Astrocyte (in vitro differentiated cells and primary cell): ENCODE data around the gene MYH7B. TPM values are rescaled to one million over a fixed set of nuclear protein-coding genes. Genes with fewer than 3 reads are reported as not detected.

Experiments
- DNase-seq: peaks from one replicate; pipeline ENCODE4 v3.0.0-alpha.2; 2010; ENCODE audit warnings: low read depth
- FAIRE-seq: peaks from 2 replicates; lab custom pipeline; 2011; peaks lifted over from hg19 to GRCh38; lab: Jason Lieb, UNC
- H2AFZ ChIP-seq: 2 replicates; pipeline ENCODE4 v1.6.0; 2012; ENCODE audit warnings: low read depth, low read length, inconsistent platforms
- H3K27ac ChIP-seq: 2 replicates; pipeline ENCODE4 v1.5.1; 2011; ENCODE audit warnings: low read depth, low read length, inconsistent platforms
- H3K27me3 ChIP-seq: 2 replicates; pipeline ENCODE4 v1.6.0; 2011; ENCODE audit warnings: low read length, inconsistent platforms; ENCODE audit not compliant: insufficient read depth
- H3K36me3 ChIP-seq: 2 replicates; pipeline ENCODE4 v1.5.1; 2011; ENCODE audit warnings: low read length, inconsistent platforms; ENCODE audit not compliant: insufficient read depth
- H3K4me1 ChIP-seq: 2 replicates; pipeline ENCODE4 v1.5.1; 2011; ENCODE audit warnings: low read length, inconsistent platforms; ENCODE audit not compliant: insufficient read depth
- H3K4me2 ChIP-seq: 2 replicates; pipeline ENCODE4 v1.6.0; 2012; ENCODE audit warnings: low read length, inconsistent platforms
- H3K4me3 ChIP-seq: 2 replicates; pipeline ENCODE4 v1.5.1; 2011; ENCODE audit warnings: low read depth, mild to moderate bottlenecking, low read length, inconsistent platforms; ENCODE audit not compliant: insufficient read depth
- H3K79me2 ChIP-seq: 2 replicates; pipeline ENCODE4 v1.6.0; 2012; ENCODE audit warnings: mild to moderate bottlenecking, low read length, inconsistent platforms; ENCODE audit not compliant: insufficient read depth
- H3K9ac ChIP-seq: 2 replicates; pipeline ENCODE4 v1.6.0; 2012; ENCODE audit warnings: mild to moderate bottlenecking, low read length, inconsistent platforms
- H3K9me3 ChIP-seq: 2 replicates; pipeline ENCODE4 v1.5.1; 2012; ENCODE audit warnings: low read depth, mild to moderate bottlenecking, low read length, inconsistent platforms; ENCODE audit not compliant: insufficient read depth
- H4K20me1 ChIP-seq: 2 replicates; pipeline ENCODE4 v1.6.0; 2012; ENCODE audit warnings: low read length, inconsistent platforms; ENCODE audit not compliant: insufficient read depth
- H3K27ac Mint-ChIP-seq: one replicate; pipeline ENCODE4 v1.8.0; 2021; ENCODE audit warnings: mild to moderate bottlenecking, mixed read lengths; ENCODE audit not compliant: unreplicated experiment
- H3K27me3 Mint-ChIP-seq: one replicate; pipeline ENCODE4 v1.8.0; 2021; ENCODE audit warnings: low read depth, mixed read lengths; ENCODE audit not compliant: unreplicated experiment
- H3K36me3 Mint-ChIP-seq: one replicate; pipeline ENCODE4 v1.8.0; 2021; ENCODE audit warnings: low read depth, mixed read lengths; ENCODE audit not compliant: unreplicated experiment
- H3K4me1 Mint-ChIP-seq: one replicate; pipeline ENCODE4 v1.8.0; 2021; ENCODE audit warnings: low read depth, mixed read lengths; ENCODE audit not compliant: unreplicated experiment
- H3K4me3 Mint-ChIP-seq: one replicate; pipeline ENCODE4 v1.8.0; 2021; ENCODE audit warnings: mild to moderate bottlenecking, moderate library complexity, mixed read lengths; ENCODE audit not compliant: unreplicated experiment
- H3K9me3 Mint-ChIP-seq: one replicate; pipeline ENCODE4 v1.8.0; 2021; ENCODE audit warnings: mild to moderate bottlenecking, mixed read lengths; ENCODE audit not compliant: unreplicated experiment
- EZH2 ChIP-seq: IDR thresholded peaks from 2 replicates; pipeline ENCODE4 v1.6.1; 2012; ENCODE audit warnings: mild to moderate bottlenecking, low read length, inconsistent platforms; ENCODE audit not compliant: insufficient read depth
- total RNA-seq: library from RNA; stranded (reverse); gene quantifications from 2 replicates; pipeline ENCODE4 v1.2.1, GENCODE V29; 2021
- TF ChIP-seq, protein P1 (sequence below): IDR thresholded peaks from 2 replicates; pipeline ENCODE4 v1.5.1; 2011; ENCODE audit warnings: low read depth, mild to moderate bottlenecking, inconsistent platforms, low read length, moderate library complexity; ENCODE audit not compliant: insufficient read depth

MYH7B gene
- total RNA-seq, 1 donor from 2014 or later, result 0.11 TPM

GRCh38 chr20:34992751-34993417 is 37.2 kb downstream of the MYH7B start:
- Histone ChIP-seq H4K20me1 (peaks cover 27% of the 10 kb centered on the region), H2AFZ (no peak overlapping the region), H3K27me3 (no peaks in the 10 kb centered on the region), H3K4me2 (no peak overlapping the region), H3K4me3 (no peak overlapping the region), H3K79me2 (no peaks in the 10 kb centered on the region), H3K9ac (no peak overlapping the region), H3K9me3 (no peaks in the 10 kb centered on the region), H3K36me3 (no peaks in the 10 kb centered on the region), H3K4me1 (no peaks in the 10 kb centered on the region), H3K27ac (no peak overlapping the region)
- Mint-ChIP-seq H3K27me3 (no peaks in the 10 kb centered on the region), H3K27ac (no peak overlapping the region), H3K4me3 (no peak overlapping the region), H3K9me3 (no peaks in the 10 kb centered on the region), H3K36me3 (peaks cover 20% of the 10 kb centered on the region), H3K4me1 (peaks cover 3% of the 10 kb centered on the region)
- DNase-seq (no peak), FAIRE-seq (no peak)
- TF ChIP-seq, protein P1, sequence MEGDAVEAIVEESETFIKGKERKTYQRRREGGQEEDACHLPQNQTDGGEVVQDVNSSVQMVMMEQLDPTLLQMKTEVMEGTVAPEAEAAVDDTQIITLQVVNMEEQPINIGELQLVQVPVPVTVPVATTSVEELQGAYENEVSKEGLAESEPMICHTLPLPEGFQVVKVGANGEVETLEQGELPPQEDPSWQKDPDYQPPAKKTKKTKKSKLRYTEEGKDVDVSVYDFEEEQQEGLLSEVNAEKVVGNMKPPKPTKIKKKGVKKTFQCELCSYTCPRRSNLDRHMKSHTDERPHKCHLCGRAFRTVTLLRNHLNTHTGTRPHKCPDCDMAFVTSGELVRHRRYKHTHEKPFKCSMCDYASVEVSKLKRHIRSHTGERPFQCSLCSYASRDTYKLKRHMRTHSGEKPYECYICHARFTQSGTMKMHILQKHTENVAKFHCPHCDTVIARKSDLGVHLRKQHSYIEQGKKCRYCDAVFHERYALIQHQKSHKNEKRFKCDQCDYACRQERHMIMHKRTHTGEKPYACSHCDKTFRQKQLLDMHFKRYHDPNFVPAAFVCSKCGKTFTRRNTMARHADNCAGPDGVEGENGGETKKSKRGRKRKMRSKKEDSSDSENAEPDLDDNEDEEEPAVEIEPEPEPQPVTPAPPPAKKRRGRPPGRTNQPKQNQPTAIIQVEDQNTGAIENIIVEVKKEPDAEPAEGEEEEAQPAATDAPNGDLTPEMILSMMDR, result no peak
- no peak for TF ChIP-seq EZH2

GRCh38 chr20:34993941-34994508 is 38.4 kb downstream of the MYH7B start:
- H3K36me3 Mint-ChIP-seq, result peaks cover 22% of the 10 kb centered on the region
- no peak for FAIRE-seq

More at GRCh38 chr20:34993941-34994508, 38.4 kb downstream of the MYH7B start:
- no peak for TF ChIP-seq EZH2
- TF ChIP-seq, protein P1, result no peak
- no peaks in the 10 kb centered on the region for H3K27me3 ChIP-seq
- Mint-ChIP-seq H3K4me1 (peaks cover 3% of the 10 kb centered on the region), H3K4me3 (no peak overlapping the region), H3K9me3 (no peaks in the 10 kb centered on the region), H3K27ac (no peak overlapping the region), H3K27me3 (no peaks in the 10 kb centered on the region)
- H2AFZ ChIP-seq, result no peak overlapping the region
- no peak for DNase-seq
- no peak overlapping the region for H3K4me3 ChIP-seq
- no peak overlapping the region for H3K27ac ChIP-seq
- no peak overlapping the region for H3K9ac ChIP-seq
- H3K9me3 ChIP-seq, result no peaks in the 10 kb centered on the region
- no peak overlapping the region for H3K4me2 ChIP-seq
- H3K4me1 ChIP-seq, result no peaks in the 10 kb centered on the region
- peaks cover 35% of the 10 kb centered on the region for H4K20me1 ChIP-seq
- H3K79me2 ChIP-seq, result no peaks in the 10 kb centered on the region
- no peaks in the 10 kb centered on the region for H3K36me3 ChIP-seq
